CD4-positive, alpha-beta T cell treated with Interleukin-15 for 1 hour (primary cell): Measurements from ENCODE around the gene OCIAD1.
"Not testable (repeated sequence)": the region's sequence is repeated elsewhere in the genome, so short reads cannot be mapped to it uniquely, and the experiment has no call there.

Experiments used
- DNase-seq: peaks from one replicate; pipeline ENCODE4 v3.0.0-alpha.2; 2020

The OCIAD1 gene

DNA sequence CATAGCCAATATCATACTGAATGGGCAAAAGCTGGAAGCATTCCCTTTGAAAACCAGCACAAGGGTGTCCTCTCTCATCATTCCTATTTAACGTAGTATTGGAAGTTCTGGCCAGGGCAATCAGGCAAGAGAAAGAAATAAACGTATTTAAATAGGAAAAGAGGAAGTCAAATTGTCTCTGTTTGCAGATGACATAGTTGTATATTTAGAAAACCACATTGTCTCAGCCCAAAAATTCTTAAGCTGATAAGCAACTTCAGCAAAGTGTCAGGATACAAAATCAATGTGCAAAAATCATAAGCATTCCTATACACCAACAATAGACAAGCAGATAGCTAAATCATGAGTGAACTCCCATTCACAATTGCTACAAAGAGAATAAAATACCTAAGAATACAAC is 9.5 kb upstream of the OCIAD1 start:
- DNase-seq = not testable (repeated sequence)

DNA sequence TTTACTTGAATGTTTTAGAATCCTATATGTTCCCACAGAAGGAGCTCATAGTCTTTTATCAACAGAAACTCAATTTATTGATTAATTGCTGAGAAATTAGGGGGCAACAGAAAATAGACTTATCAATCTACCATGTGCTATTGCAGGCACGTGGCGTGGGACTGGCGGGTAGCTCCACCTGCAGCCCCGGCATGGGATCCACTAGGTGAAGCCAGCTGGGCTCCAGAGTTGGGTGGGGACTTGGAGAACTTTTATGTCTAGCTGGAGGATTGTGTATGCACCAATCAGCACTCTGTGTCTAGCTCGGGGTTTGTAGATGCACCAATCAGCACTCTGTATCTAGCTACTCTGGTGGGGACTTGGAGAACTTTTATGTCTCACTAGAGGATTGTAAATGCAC is 3.3 kb upstream of the OCIAD1 start:
- DNase-seq = no peak

DNA sequence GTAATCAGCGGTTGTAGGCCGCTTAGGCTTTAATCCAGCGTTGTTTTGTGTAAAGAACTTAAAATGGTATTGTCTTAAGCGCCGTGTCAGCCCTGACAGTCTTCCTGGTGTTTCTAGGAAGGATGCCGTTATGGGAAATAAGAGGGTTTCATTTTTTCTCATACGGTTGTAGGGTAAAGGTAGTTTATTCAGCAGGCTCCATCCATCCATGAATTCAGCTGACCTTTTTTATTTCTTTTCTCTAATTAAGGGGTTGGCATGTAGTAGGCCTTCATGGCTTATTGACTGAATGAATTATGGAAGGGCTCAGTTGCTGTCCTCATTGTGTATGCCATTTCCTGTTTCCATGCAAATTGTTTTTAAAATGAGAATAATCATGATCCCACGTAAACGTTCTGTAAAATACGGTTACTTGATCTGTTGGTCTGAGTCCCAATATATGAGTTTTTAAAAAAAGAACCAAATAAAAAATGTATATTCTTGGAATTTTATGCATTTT is 693 bp downstream of the OCIAD1 start:
- DNase-seq = no peak

DNA sequence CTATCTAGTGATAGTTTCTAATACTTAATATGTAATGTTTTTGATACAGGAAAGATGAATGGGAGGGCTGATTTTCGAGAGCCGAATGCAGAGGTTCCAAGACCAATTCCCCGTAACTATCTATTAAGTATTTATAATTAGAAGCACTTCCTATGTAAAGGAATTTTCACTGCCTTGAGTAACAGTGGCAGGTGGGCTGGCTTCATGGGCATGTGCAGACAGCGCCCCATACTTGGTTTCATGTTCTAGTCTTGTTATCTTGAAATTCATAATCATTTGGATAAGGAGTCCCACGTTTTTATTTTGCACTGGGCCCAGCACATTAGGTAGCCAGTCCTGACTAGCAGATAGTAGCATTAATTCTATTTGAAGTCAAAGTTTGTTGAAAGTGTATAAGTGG is 1.7 kb downstream of the OCIAD1 start:
- no peak for DNase-seq

DNA sequence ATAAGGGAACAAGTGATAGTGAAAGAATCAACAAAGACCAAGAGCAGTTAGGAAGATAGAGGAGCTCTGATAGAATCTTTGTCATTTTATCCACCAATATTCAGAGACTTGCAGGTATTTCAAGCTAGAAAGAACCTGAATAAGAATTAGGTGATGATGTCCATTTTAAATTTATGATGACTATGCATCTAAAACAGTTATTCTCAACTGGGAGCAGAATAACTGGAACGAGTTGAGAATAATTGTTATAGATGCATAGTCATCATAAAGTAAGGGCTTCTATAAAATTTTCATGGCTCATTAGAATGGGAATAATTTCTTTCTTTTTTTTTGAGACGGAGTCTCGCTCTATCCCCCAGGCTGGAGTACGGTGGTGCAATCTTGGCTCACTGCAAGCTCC is 5.8 kb downstream of the OCIAD1 start:
- no peak for DNase-seq

DNA sequence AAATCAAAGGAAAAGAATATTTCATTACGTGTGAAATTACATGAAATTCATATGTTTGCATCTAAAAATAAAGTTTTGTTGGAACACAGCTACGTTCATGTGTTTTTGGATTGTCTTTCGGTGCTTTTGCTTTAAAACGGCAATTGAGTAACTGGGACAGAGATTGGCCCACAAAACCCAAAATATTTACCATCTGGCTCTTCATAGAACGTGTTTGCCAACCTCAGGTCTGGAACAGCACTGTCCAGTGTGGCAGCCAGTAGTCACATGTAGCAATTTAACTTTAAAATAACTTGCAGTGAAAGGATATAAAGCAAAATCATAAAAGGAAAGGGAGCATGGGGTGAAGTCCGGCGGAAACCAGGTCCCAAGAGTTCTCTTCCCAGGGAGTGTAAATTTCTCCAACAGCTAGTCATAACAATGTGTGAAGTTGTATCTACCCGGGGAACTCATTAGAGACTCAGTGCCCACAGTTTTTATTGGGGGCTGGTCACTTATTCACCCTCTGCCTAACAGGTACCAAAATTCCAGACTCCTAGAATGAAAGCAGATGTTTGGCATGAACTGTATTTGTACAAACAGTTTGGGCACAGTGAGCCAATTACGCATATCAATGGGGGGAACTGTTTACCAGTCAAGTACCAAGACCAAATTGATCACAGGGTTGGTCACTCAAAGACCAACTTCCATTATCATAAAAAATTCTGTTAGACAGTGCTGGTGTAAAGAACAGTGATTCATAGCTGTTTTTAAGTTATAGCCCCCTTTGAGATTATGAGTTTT is 10.3 kb downstream of the OCIAD1 start:
- DNase-seq = no peak

DNA sequence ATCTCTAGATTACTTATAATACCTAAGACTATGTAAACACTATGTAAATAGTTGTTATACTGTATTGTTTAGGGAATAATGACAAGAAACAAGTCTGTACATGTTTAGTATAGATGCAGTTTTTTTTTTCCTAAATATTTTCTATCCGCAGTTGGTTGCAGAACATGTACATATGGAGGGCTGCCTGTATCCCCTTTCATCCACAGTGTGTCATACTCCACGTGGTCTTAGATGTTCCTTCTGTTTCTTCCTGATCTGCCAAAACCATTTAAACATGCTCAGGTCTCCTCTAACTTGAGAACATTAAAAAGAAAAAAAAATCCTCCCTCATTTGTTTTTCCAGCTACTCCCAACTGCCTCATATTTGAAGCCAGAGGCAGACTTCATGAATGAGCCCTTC is 14.0 kb downstream of the OCIAD1 start:
- no peak for DNase-seq

DNA sequence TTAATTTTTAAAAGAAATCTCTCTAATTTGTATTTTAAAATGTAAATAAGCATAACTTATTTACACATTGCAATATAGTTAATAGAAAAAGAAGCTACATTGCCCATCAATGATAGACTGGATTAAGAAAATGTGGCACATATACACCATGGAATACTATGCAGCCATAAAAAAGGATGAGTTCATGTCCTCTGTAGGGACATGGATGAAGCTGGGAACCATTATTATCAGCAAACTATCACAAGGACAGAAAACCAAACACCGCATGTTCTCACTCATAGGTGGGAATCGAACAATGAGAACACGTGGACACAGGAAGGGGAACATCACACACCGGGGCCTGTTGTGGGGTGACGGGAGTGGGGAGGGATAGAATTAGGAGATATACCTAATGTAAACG is 17.9 kb downstream of the OCIAD1 start:
- not testable (repeated sequence) for DNase-seq

DNA sequence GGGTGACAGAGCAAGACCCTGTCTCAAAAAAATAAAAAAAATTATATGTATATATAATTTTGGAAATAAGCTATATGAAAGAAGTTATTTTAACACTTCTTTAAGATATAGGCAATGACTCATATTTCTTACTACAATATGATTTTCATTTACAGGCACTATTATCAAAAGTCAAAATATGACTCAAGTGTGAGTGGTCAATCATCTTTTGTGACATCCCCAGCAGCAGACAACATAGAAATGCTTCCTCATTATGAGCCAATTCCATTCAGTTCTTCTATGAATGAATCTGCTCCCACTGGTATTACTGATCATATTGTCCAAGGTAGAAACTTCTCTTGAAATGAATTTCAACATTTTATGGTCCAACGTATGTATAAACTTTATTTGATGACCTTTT is 20.8 kb downstream of the OCIAD1 start:
- DNase-seq = no peak

DNA sequence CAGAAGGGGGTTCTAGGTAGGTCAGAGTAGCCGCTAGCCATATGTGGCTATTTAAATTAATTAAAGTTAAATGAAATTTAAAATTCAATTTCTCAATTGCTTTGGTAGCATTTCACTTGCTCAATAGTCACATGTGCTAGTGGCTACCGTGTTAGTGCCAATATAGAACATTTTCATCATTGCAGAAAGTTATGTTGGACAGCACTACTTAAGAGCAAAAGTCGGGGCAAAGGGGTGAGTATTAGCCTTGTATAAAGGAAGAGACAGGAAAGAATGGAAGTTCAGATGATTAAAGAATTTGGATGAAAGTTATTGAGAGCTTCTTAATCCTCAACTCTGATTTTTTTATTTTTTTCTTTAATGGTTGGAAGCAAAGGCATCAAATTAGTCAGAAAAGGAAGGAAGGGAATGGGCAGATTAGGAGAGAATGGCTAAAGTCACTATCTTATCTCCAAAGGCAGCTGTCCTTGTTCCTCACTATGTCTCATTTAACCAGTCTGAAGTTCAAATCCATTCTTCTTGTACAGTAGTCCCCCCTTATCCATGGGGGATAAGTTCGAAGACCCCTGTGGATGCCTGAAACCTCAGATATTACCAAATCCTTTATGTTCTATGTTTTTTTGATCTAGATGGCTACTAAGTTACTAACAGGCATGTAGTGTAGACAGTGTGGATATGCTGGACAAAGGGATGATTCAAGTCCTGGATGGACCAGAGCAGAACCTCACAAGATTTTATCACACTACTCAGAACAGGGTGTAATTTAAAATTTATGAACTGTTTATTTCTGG is 22.9 kb downstream of the OCIAD1 start:
- DNase-seq = no peak

DNA sequence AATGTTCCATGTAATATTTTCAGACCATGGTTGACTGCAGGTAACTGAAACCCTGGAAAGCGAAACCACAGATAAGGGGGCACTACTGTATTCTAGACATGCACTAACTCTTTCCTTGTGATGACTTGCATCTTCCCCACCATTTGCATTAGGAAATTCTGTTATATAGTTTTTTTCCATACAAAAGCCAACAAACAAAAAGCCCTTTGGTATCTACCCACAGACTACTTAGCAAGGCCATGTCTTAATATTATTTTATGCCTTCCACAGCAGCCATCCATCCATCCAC is 23.5 kb downstream of the OCIAD1 start:
- no peak for DNase-seq

DNA sequence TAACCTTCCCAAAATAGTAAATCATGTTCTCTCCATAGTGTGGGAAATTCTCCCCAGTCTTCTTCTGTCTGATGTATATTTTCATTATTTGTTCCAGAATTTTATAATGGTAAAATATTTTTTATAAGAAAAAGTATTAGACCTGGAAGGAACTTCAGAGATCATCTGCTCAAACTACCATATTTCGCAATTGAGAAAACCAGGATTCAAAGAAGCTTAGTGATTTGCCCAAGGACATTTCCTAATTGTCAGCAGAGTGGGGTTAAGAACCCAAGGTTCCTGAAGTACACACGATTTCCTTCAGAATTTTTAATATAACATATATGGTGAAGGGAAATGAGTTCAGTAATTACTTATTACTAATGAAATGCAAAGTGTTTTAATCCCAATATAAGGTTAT is 24.1 kb downstream of the OCIAD1 start:
- DNase-seq = no peak

DNA sequence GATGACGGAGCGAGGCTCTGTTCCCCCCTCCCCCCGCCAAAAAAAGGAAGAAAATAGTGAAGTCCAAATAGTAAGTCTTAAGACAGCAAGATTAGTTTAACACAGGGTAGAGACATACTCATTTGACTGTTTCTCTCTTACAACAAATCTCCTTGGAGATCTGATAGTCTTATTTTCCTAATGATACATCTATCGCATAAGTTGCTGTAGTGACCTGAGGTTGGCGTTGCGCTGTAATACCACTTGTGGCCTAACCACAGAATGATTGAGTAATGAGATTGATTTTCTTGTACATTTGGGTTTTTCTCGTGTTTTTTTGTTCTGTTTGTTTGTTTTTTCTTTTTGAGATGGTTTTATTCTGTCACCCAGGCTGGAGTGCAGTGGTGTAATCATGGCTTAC is 27.2 kb downstream of the OCIAD1 start:
- no peak for DNase-seq

DNA sequence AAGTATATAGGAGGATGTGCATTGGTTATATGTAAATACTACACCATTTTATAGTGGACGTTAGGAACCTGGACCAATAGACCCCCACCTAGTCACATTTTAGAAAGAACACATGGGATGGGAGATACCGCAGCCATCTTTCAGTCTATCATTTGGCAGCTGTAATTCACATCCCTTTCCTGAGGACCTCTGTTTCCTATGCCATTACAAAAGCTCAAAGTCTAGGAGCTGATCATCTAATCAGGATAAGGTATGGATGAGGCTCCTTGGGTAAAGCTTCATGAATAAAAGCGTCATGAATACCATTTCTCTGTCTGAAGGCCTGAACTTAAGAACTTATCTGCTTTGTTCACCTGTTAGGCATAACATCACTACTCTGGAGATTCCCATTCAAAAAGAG is 31.1 kb downstream of the OCIAD1 start:
- DNase-seq = no peak

DNA sequence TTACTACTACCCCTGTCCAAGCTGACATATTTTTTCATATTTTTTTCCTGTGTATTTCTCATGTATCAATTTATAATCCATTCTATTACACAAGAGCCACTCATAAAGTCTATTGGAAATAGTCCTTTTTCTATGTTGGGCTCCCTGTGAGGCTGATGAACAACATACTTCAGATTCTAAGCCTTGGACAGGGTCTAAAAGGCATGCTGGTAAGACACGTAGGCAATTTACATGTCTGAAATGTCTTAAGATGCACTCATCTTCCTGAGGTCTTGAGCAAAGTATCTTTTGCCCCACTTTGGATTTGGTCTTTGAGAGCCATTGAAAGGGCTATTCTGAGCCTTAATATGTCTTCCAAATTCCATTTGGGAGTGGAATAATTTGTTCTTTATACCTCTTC is 31.8 kb downstream of the OCIAD1 start:
- no peak for DNase-seq

DNA sequence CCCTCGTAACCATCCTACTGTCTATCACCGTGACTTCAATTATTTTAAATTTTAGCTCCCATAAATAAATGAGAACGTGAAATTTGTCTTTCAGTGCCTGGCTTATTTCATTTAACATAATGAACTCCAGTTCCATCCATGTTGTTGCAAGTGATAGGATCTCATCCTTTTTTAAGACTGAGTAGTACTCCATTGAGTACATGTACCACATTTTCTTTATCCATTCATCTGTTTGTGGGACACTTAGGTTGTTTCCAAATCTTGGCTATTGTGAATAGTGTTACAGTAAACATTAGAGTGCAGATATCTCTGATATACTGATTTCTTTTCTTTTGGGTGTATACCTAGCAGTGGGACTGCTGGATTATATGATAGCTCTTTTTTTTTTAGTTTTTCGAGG is 32.8 kb downstream of the OCIAD1 start:
- DNase-seq = no peak

DNA sequence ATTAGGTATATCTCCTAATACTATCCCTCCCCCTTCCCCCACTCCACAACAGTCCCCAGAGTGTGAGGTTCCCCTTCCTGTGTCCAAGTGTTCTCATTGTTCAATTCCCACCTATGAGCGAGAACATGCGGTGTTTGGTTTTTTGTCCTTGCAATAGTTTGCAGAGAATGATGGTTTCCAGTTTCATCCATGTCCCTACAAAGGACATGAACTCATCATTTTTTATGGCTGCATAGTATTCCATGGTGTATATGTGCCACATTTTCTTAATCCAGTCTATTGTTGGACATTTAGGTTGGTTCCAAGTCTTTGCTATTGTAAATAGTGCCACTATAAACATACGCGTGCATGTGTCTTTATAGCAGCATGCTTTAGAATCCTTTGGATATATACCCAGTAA is 33.8 kb downstream of the OCIAD1 start:
- not testable (repeated sequence) for DNase-seq

DNA sequence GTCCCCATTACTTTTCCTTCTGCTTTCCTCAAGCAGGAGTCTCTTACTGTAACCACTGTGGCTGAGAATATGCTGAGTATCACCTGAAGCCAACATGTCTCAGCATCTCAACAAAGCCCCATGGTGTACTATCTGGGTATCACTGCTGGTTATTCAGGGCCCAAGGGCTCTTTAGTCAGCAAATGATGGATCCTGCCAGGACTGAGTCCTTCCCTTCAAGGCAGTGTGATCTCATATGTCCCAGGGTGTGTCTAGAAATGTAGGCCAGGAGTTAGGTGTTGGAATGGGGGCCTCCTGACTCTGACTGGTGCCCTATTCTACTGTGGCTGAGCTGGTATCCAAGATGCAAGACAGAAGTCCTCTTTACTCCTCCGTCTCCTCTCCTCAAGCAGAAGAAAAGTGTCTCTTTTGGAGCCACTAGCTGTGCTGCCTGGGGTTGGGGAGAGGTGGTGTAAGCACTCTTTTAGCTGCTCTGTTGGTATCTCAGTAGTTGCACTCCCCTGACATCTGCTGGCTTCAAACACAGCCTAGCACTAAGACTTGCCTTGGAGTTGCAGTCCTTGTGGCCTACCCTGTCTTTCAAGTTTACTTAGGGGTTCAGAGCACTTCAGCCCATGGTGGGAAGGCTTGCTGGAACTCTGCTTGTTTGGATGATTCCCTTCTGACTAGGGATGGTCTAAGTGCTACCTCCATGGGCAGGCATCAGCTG is 47.1 kb downstream of the OCIAD1 start:
- no peak for DNase-seq

DNA sequence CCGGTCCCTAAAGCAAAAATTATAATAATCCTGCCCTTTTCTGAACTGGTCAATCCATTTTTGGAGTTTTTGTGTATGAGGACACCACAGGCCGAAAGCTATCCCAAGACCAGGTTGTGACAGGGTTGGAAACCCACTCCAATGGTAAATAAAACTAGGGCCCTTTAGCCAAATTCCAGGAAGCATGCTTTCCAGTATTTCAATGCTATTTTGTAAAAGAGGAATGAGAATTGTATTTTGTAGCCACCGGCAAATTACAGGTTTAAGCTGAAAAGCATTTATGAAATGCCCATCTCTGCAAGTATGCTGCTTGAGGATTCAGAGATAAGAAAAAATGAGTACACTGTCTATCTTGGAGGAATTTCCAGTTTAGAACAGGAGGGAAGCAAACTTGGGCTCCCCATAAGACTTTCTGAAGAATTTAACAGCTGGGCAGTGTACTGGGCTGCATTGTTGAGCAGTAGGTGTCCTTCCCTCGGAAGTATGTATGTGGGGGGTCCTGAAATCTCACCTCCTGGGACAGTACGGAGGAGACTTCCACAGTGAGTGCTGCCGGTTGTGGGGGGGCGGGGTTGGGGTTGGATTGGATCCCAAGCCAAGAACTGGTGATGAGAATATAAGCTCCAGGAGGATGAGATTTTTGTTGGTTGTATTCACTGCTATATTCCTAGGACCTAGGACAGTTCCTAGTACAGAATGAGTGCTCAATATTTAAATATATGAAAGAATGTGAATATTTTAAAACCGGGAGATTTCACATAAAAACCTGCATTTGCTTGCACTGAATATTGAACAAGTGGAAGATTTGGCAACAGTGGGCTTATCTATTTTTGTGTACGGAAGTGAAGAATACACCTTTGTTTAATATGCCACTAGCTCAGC is 48.9 kb downstream of the OCIAD1 start:
- DNase-seq = no peak

DNA sequence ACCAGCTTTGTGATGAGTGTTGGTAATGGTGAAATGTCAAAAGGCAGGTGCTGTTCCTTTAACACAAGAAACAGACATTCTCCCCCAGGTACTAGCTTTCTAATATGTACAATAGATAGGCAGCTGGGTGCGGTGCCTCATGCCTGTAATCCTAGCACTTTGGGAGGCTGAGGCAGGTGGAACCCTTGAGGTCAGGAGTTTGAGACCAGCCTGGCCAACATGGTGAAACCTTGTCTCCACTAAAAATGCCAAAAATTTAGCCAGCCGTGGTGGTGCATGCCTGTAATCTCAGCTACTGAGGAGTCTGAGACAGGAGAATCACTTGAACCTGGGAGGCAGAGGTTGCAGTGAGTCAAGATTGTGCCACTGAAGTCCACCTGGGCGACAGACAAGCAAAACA is 50.8 kb downstream of the OCIAD1 start:
- DNase-seq = not testable (repeated sequence)

DNA sequence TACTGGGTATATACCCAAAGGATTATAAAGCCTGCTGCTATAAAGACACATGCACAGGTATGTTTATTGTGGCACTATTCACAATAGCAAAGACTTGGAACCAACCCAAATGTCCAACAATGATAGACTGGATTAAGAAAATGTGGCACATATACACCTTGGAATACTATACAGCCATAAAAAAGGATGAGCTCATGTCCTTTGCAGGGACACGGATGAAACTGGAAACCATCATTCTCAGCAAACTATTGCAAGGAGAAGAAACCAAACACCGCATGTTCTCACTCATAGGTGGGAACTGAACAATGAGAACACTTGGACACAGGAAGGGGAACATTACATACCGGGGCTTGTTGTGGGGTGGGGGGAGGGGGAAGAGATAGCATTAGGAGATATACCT is 58.9 kb downstream of the OCIAD1 start:
- not testable (repeated sequence) for DNase-seq

DNA sequence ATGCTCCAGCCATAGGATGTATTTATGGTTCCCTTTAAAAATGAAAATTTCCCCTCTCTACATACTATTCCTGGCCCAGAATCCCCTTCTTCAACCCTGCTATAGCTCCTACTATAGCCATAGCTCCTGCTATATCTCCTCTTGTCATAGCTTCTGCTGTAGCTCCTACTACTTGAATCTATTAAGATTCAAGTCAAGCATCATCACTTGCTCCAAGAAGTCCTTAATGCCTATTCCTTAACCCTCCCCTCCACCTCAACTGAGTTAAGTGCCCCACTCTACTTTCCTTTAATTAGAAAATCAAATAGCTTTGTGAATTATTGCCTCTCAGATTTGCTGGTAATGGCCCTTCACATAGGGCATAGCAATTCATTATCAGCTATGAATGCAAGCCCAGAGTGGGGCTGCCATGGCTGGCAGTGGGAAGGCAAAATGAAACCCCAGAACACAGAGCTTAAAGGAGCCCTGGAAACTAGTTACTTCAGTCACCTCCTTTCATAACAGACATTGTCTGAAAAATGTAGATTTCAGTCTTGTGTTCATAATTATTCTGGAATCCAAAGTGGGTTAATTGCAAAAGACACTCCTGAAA is 60.2 kb downstream of the OCIAD1 start:
- no peak for DNase-seq
